ENCODE measurements around the gene CTNNB1. TPM values are rescaled to one million over a fixed set of nuclear protein-coding genes. Genes with fewer than 3 reads are reported as not detected.

The CTNNB1 gene
- total RNA-seq, 1 experiment from 2014 or later: 258 TPM

GRCh38 chr3:41200669-41201021 lies 1.3 kb downstream of the CTNNB1 start:
- peak; percentile 7 for DNase-seq
- H3K27me3 Mint-ChIP-seq (ENCODE audit: unreplicated experiment): no peaks in the 10 kb centered on the region
- H3K27ac Mint-ChIP-seq (ENCODE audit: unreplicated experiment): peak overlapping the region; percentile 85
- H3K4me1 Mint-ChIP-seq (ENCODE audit: low read depth, unreplicated experiment): peaks cover 21% of the 10 kb centered on the region
- TF ChIP-seq CTCF (IDR thresholded peaks at IDR 0.05; ENCODE audit: unreplicated experiment): no peak
- peak overlapping the region; percentile 88 for H3K4me3 Mint-ChIP-seq (ENCODE audit: low read depth, unreplicated experiment)
- intact Hi-C loops (cut with micrococcal nuclease; ENCODE audit: unreplicated experiment): loop anchor here (5.0 kb wide), 4 partner anchors 83 to 618 kb away; no protein-coding TSS in a partner anchor
- BruUV-seq (replicated peaks): no TSS peak
- H3K36me3 Mint-ChIP-seq (ENCODE audit: insufficient read depth, unreplicated experiment): peaks cover 32% of the 10 kb centered on the region
- H3K9me3 Mint-ChIP-seq (ENCODE audit: low read depth, unreplicated experiment): no peaks in the 10 kb centered on the region
- CTCF ChIA-PET: interaction anchor here (0.6 kb wide), 1 partner anchor 476 kb away, joined by 3 read pairs; no protein-coding TSS in a partner anchor

- intact Hi-C loops (cut with micrococcal nuclease; ENCODE audit: unreplicated experiment): loop anchor here (5.0 kb wide), 4 partner anchors 85 to 620 kb away; no protein-coding TSS in a partner anchor
- H3K27ac Mint-ChIP-seq (ENCODE audit: unreplicated experiment): peak overlapping the region; percentile 85
- H3K4me3 Mint-ChIP-seq (ENCODE audit: low read depth, unreplicated experiment): peak overlapping the region; percentile 88
These were observed 2.9 kb downstream of the CTNNB1 start for GRCh38 chr3:41202075-41202833.

GRCh38 chr3:41202834-41203345 lies 3.6 kb downstream of the CTNNB1 start:
- TF ChIP-seq CTCF (IDR thresholded peaks at IDR 0.05; ENCODE audit: unreplicated experiment): no peak
- H3K9me3 Mint-ChIP-seq (ENCODE audit: low read depth, unreplicated experiment): no peaks in the 10 kb centered on the region
- H3K4me3 Mint-ChIP-seq (ENCODE audit: low read depth, unreplicated experiment): peak overlapping the region; percentile 88
- H3K27me3 Mint-ChIP-seq (ENCODE audit: unreplicated experiment): no peaks in the 10 kb centered on the region
- CTCF ChIA-PET: interaction anchor here (0.7 kb wide), 2 partner anchors 20 to 606 kb away, joined by 5 to 7 read pairs; no protein-coding TSS in a partner anchor
- H3K27ac Mint-ChIP-seq (ENCODE audit: unreplicated experiment): no peak overlapping the region
- H3K4me1 Mint-ChIP-seq (ENCODE audit: low read depth, unreplicated experiment): peaks cover 32% of the 10 kb centered on the region
- intact Hi-C loops (cut with micrococcal nuclease; ENCODE audit: unreplicated experiment): loop anchor here (5.0 kb wide), 4 partner anchors 86 to 621 kb away; no protein-coding TSS in a partner anchor
- no TSS peak for BruUV-seq (replicated peaks)
- H3K36me3 Mint-ChIP-seq (ENCODE audit: insufficient read depth, unreplicated experiment): peaks cover 32% of the 10 kb centered on the region
- peak; percentile 13 for DNase-seq

More at GRCh38 chr3:41202075-41202833, 2.9 kb downstream of the CTNNB1 start:
- Mint-ChIP-seq H3K4me1 (ENCODE audit: low read depth, unreplicated experiment) (peaks cover 26% of the 10 kb centered on the region), H3K27me3 (ENCODE audit: unreplicated experiment) (no peaks in the 10 kb centered on the region), H3K36me3 (ENCODE audit: insufficient read depth, unreplicated experiment) (peaks cover 32% of the 10 kb centered on the region), H3K9me3 (ENCODE audit: low read depth, unreplicated experiment) (no peaks in the 10 kb centered on the region)
- no peak for TF ChIP-seq CTCF (IDR thresholded peaks at IDR 0.05; ENCODE audit: unreplicated experiment)
- no TSS peak for BruUV-seq (replicated peaks)
- no peak for DNase-seq
- CTCF ChIA-PET: interaction anchor here (0.7 kb wide), 2 partner anchors 20 to 605 kb away, joined by 5 to 7 read pairs; no protein-coding TSS in a partner anchor

- Mint-ChIP-seq H3K4me1 (ENCODE audit: low read depth, unreplicated experiment) (peaks cover 47% of the 10 kb centered on the region), H3K27me3 (ENCODE audit: unreplicated experiment) (no peaks in the 10 kb centered on the region), H3K9me3 (ENCODE audit: low read depth, unreplicated experiment) (peaks cover 5% of the 10 kb centered on the region), H3K27ac (ENCODE audit: unreplicated experiment) (no peak overlapping the region), H3K4me3 (ENCODE audit: low read depth, unreplicated experiment) (no peak overlapping the region), H3K36me3 (ENCODE audit: insufficient read depth, unreplicated experiment) (peaks cover 21% of the 10 kb centered on the region)
- no TSS peak for BruUV-seq (replicated peaks)
- TF ChIP-seq CTCF (IDR thresholded peaks at IDR 0.05; ENCODE audit: unreplicated experiment): no peak
- CTCF ChIA-PET: no interaction called here
- intact Hi-C loops (cut with micrococcal nuclease; ENCODE audit: unreplicated experiment): loop anchor here (5.0 kb wide), 4 partner anchors 87 to 622 kb away; no protein-coding TSS in a partner anchor
- no peak for DNase-seq
These were observed 5.1 kb downstream of the CTNNB1 start for GRCh38 chr3:41204369-41204768.

Data from Calu3 (cell line).